ENCODE measurements around the gene CCDC57. TPM values are rescaled to one million over a fixed set of nuclear protein-coding genes. Genes with fewer than 3 reads are reported as not detected.

CCDC57 gene
- total RNA-seq, 1 donor from 2014 or later = 57.9 TPM

GRCh38 chr17:82244413-82245133 is 31.9 kb upstream of the CCDC57 start:
- H3K4me1 Mint-ChIP-seq (ENCODE audit: unreplicated experiment) = peaks cover 56% of the 10 kb centered on the region
- peaks cover 40% of the 10 kb centered on the region for H3K36me3 Mint-ChIP-seq (ENCODE audit: unreplicated experiment)
- H3K9me3 Mint-ChIP-seq (ENCODE audit: unreplicated experiment) = no peaks in the 10 kb centered on the region
- H3K4me3 Mint-ChIP-seq (ENCODE audit: unreplicated experiment) = no peak overlapping the region
- H3K27ac Mint-ChIP-seq (ENCODE audit: unreplicated experiment) = peak overlapping the region; percentile 4
- TF ChIP-seq, protein P1, sequence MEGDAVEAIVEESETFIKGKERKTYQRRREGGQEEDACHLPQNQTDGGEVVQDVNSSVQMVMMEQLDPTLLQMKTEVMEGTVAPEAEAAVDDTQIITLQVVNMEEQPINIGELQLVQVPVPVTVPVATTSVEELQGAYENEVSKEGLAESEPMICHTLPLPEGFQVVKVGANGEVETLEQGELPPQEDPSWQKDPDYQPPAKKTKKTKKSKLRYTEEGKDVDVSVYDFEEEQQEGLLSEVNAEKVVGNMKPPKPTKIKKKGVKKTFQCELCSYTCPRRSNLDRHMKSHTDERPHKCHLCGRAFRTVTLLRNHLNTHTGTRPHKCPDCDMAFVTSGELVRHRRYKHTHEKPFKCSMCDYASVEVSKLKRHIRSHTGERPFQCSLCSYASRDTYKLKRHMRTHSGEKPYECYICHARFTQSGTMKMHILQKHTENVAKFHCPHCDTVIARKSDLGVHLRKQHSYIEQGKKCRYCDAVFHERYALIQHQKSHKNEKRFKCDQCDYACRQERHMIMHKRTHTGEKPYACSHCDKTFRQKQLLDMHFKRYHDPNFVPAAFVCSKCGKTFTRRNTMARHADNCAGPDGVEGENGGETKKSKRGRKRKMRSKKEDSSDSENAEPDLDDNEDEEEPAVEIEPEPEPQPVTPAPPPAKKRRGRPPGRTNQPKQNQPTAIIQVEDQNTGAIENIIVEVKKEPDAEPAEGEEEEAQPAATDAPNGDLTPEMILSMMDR (IDR thresholded peaks at IDR 0.05) = peak; percentile 61
- H3K27me3 Mint-ChIP-seq (ENCODE audit: unreplicated experiment) = no peaks in the 10 kb centered on the region
- no peak for DNase-seq (ENCODE audit: extremely low spot score, unreplicated experiment)

GRCh38 chr17:82243648-82244412 is 31.2 kb upstream of the CCDC57 start:
- H3K27ac Mint-ChIP-seq (ENCODE audit: unreplicated experiment) = peak overlapping the region; percentile 4
- TF ChIP-seq, protein P1 (IDR thresholded peaks at IDR 0.05) = no peak
- H3K4me3 Mint-ChIP-seq (ENCODE audit: unreplicated experiment) = no peak overlapping the region
- H3K9me3 Mint-ChIP-seq (ENCODE audit: unreplicated experiment) = no peaks in the 10 kb centered on the region
- peaks cover 62% of the 10 kb centered on the region for H3K4me1 Mint-ChIP-seq (ENCODE audit: unreplicated experiment)
- H3K36me3 Mint-ChIP-seq (ENCODE audit: unreplicated experiment) = peaks cover 40% of the 10 kb centered on the region
- no peak for DNase-seq (ENCODE audit: extremely low spot score, unreplicated experiment)
- no peaks in the 10 kb centered on the region for H3K27me3 Mint-ChIP-seq (ENCODE audit: unreplicated experiment)

DNA sequence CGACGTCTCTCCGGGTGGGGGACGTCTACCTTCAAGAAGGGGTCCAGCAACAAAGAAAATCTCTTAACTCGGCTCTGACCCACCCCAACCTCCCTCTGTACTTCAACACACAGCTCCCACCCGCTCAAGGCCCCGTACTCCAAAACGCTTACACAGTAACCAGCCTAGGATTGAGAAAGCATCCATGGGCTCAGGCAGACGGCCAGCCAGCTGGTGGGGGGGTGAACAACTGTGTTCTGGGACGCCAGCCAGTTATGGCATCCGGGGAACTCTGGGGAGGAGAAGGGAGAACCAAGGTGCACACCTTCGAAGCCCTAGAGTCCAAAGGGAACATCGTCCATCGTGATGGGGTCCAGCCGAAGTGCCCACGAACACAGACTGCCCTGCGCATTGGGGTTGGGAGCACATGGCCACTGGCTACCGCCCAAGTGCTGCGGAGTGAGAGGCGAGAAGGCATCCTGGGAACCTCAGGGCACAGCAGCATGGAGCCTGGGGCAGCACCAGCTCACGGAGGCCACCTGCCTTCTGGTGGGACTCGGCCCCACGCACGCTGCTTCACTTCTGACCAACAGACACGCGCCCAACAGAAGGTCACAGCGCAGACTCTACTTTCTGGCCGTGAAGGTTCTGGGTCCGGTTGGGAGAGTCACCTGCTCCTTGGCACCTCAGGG is 30.5 kb upstream of the CCDC57 start:
- TF ChIP-seq, protein P1 (IDR thresholded peaks at IDR 0.05) = no peak
- Mint-ChIP-seq H3K9me3 (ENCODE audit: unreplicated experiment) (no peaks in the 10 kb centered on the region), H3K36me3 (ENCODE audit: unreplicated experiment) (peaks cover 33% of the 10 kb centered on the region), H3K4me3 (ENCODE audit: unreplicated experiment) (no peak overlapping the region), H3K27ac (ENCODE audit: unreplicated experiment) (peak overlapping the region; percentile 67), H3K27me3 (ENCODE audit: unreplicated experiment) (no peaks in the 10 kb centered on the region), H3K4me1 (ENCODE audit: unreplicated experiment) (peaks cover 68% of the 10 kb centered on the region)
- DNase-seq (ENCODE audit: extremely low spot score, unreplicated experiment) = no peak

GRCh38 chr17:82242698-82242976 is 30.0 kb upstream of the CCDC57 start:
- Mint-ChIP-seq H3K27ac (ENCODE audit: unreplicated experiment) (peak overlapping the region; percentile 67), H3K4me3 (ENCODE audit: unreplicated experiment) (no peak overlapping the region), H3K9me3 (ENCODE audit: unreplicated experiment) (no peaks in the 10 kb centered on the region)

More at GRCh38 chr17:82242698-82242976, 30.0 kb upstream of the CCDC57 start:
- no peak for DNase-seq (ENCODE audit: extremely low spot score, unreplicated experiment)
- Mint-ChIP-seq H3K36me3 (ENCODE audit: unreplicated experiment) (peaks cover 29% of the 10 kb centered on the region), H3K27me3 (ENCODE audit: unreplicated experiment) (no peaks in the 10 kb centered on the region), H3K4me1 (ENCODE audit: unreplicated experiment) (peaks cover 68% of the 10 kb centered on the region)
- TF ChIP-seq, protein P1 (IDR thresholded peaks at IDR 0.05) = no peak
